Right hindlimb (tissue), 1 donor: Measurements from ENCODE around the gene RGS17.
"Not testable (repeated sequence)": the region's sequence is repeated elsewhere in the genome, so short reads cannot be mapped to it uniquely, and the experiment has no call there.

Experiments
- DNase-seq: peaks from one replicate; pipeline ENCODE4 v3.0.0-alpha.2; 2018

Gene RGS17

GRCh38 chr6:152981989-152982903, 148.8 kb downstream of the RGS17 start:
- DNase-seq: peak; percentile 42

GRCh38 chr6:152981219-152981618, 149.9 kb downstream of the RGS17 start:
- DNase-seq: no peak

- DNase-seq: no peak
Measured at GRCh38 chr6:152980656-152981055, 150.4 kb downstream of the RGS17 start.

GRCh38 chr6:152979116-152979515, 152.0 kb downstream of the RGS17 start:
- no peak for DNase-seq

GRCh38 chr6:152978058-152978457, 153.0 kb downstream of the RGS17 start:
- no peak for DNase-seq

- DNase-seq: no peak
Measured at GRCh38 chr6:152977556-152977955, 153.5 kb downstream of the RGS17 start.

GRCh38 chr6:152976749-152977148, 154.3 kb downstream of the RGS17 start:
- no peak for DNase-seq

- DNase-seq: no peak
Measured at GRCh38 chr6:152975204-152975915, 155.7 kb downstream of the RGS17 start.

GRCh38 chr6:152973916-152974315, 157.2 kb downstream of the RGS17 start:
- DNase-seq: no peak

GRCh38 chr6:152969688-152970418, 161.2 kb downstream of the RGS17 start:
- DNase-seq: no peak

GRCh38 chr6:152966168-152966894, 164.8 kb downstream of the RGS17 start:
- DNase-seq: not testable (repeated sequence)

- DNase-seq: no peak
Measured at GRCh38 chr6:152959333-152959732, 171.7 kb downstream of the RGS17 start.

- no peak for DNase-seq
Measured at GRCh38 chr6:152957796-152958195, 173.3 kb downstream of the RGS17 start.
